GM10266 (cell line): Measurements from ENCODE around the gene TMEM255A.
"Not testable (repeated sequence)": the region's sequence is repeated elsewhere in the genome, so short reads cannot be mapped to it uniquely, and the experiment has no call there.

Source experiments
- DNase-seq: peaks from one replicate; pipeline ENCODE4 v3.0.0; 2012; ENCODE audit errors: extremely low spot score
- CTCF ChIP-seq: IDR thresholded peaks from 2 replicates; pipeline ENCODE4 v1.5.1; 2012; ENCODE audit warnings: mild to moderate bottlenecking, low read depth; ENCODE audit not compliant: control insufficient read depth, insufficient read depth; ENCODE audit errors: missing control alignments

TMEM255A gene

DNA sequence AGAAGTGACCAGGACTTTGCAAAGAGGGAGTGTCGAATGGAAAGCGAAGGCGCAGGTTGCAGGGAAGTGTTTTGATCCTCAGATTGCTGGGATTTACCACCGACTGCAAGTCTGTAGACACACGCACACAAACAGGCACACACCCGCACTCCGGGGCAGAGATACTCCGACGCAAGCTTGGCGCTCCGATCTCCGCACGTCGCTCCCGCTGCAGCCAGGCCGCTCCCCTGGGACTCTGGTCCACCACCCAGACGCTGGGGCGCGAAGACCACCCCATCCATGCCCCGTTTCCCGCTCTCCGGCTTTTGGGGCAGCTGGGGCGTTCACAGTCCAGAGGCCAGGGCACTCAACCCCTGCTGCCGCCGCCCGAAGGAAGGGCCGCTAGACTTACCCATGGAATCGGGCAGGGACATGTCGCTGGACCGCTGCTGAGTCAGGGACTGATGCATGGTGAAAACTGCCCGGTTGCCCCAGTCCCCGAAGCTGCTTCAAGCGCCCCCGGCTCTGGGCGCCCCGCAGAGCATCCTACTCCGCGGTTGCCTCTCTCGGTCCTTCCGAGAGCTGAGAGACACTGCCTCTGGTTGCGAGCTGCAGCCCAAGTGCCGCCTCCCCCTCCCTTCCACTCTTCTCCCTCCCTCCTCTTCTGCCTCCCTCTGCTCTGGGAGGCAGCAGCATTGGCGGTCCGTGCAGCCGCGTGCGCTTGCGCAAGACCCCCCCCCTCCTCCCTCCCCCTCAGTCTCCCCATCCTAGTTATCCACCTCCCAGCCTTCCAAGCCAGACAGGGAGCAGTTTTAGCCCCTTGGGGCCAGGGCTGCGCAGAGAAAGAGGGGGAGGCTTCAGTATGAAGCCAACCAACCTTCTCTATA is at the start of gene TMEM255A:
Gene TMEM255A (minus strand): TSS at position 601 of the 866 bp plus-strand sequence. CDS start 152 bp downstream, at position 449.
- DNase-seq, result no peak

DNA sequence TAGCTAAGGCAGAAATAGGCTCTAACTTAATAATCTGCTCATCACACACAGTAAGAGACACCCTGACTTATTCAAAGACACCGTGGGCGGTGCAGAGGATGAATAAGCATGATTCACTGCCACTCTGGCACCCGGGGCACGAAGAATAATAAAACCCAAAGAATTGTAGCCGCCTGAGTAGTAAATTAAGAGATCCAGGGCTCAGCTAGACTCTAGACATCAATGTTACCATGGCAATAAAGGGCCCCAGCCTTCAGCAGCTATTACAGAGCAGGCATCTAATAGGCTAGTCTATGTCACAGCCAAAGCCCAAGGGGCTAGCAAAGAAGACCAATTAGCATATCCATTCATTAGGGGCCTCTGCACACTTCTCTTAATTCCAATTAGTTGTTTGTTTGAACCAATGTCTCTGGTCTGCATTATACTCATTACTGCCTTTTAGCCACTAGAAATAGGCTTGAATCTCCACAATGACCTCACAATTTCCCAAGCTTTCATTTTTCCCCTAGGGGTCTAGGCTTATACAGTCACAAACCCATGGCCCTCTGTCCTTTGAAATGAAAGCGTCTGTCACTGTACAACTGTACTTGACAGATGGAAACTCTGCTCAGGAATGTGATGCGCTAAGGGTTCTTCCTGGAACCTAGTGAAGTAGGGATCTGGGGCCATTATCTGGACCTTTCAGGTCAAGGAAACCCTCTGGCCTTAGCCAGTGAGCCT is 47.6 kb upstream of the TMEM255A start:
- no peak for DNase-seq
- no peak for TF ChIP-seq CTCF

More for the DNA sequence above, at the start of gene TMEM255A:
- no peak for TF ChIP-seq CTCF

GRCh38 chrX:120357186-120357585 is 45.9 kb upstream of the TMEM255A start:
- TF ChIP-seq CTCF, result no peak

DNA sequence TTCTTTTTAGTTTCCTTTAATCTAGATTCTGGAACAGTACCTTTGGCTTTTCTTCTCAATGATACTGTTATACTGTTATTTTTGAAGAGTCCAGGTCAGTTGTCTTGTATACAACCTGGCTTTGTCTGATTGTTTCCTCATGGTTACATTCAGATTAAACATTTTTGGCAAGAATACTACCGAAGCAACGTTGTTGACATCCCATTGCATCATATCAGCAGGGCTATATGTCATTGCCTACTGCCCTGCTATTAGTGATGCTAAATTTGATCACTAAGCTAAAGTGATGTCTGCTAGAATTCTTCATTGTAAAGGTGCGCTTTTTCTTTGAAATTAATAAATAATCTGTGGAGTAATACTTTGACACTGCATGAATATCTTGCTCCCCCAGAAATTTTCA is 44.8 kb upstream of the TMEM255A start:
- no peak for TF ChIP-seq CTCF
- no peak for DNase-seq

More at GRCh38 chrX:120357186-120357585, 45.9 kb upstream of the TMEM255A start:
- no peak for DNase-seq

DNA sequence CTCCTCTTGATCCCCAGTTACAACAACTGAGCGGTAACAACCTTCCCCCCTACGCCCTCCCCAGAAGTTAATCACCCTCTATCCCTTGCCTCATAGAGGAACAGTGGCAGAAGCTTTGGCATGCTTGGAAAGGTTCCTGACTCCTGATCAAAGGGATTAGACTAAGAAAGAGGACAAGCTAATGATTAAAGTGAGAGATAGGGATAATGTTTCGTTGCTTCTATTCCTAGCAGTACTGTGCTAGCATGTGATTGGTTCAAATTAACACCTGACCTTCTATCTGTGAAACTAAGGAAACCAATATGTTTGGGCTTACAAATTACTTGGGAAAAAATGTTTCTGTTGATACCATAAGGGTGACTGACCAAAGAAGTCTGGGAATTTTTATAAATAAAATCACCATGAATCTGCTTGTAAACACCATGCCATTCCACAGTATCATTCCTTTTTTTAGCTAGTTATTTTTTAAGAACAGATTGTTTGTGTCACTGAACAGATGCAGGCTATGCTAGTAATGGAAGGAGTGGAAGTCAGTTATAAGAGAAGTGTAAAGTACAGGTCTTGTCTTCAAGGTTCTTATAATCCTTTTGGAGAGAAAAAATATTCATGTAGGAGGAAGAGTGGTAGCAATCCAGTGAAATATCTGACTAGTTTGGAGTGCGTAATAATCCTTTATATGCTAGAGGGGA is 39.3 kb upstream of the TMEM255A start:
- TF ChIP-seq CTCF, result no peak
- no peak for DNase-seq

- DNase-seq, result not testable (repeated sequence)
Measured at GRCh38 chrX:120344566-120344965, 33.3 kb upstream of the TMEM255A start.

DNA sequence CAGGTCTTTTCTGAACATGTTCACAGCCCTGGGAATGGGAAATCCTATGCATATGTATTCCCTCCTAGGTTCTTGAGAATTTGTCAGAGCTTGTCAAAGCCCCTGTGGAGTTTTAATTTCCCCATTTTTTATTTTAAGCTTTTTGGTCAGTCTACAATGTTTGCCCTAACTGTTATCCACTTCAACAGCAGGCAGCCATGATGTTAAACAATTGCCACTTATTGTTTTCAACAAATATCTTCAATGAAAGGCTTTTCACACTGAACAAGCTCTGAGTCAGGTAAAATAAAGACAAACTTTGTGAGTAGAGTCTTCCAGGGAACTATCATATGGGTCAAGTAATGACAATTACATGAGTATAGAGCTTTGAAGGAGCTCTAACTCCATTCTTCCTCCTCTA is 25.6 kb upstream of the TMEM255A start:
- no peak for TF ChIP-seq CTCF

More for the DNA sequence above, 25.6 kb upstream of the TMEM255A start:
- no peak for DNase-seq
